ENCODE measurements around the gene PHYH.
"Not testable (repeated sequence)": the region's sequence is repeated elsewhere in the genome, so short reads cannot be mapped to it uniquely, and the experiment has no call there.

PHYH gene

DNA sequence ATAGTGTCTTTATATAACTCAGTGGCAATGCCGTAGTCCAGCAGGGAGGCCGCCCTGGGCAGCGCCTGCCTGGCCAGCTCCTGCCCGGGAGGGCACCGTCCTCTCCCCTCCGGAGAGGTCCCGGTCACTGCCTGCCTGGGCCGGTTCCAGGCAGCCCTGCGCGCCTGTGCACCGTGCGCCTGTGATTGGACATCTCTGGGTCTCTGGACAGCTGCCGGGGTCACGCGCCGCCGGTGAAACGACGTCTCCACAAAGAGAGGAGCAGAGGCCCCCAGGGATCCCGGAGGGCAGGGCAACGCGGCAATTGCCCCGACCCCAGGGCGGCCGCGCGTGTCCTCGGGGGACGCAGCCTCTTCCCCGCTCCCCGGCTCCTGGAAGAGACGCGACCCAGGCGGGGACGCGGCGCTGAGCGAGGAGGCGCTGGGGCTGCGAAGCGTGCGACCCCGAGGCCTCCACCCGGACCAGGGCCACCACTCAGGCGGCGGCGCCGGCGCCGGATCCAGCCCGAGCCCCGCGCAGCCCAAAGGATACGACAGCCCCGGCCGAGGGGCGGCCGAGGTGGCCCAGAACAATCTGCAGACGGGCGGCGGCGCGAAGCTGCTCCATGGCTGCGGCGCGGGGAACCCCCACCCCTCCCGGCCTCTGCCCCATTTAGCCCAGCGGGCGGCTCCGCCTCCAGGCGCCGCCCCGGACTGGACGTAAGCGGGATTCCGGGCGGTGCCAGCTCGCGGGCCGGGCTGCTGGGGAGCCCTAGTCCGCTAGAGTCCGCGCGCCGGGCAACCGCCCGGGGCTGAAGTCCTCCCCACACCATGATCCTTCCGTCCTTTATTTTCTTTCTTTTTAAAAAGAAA, at the start of gene PHYH:
Gene PHYH (minus strand): TSS at position 628 of the 851 bp plus-strand sequence. CDS start 22 bp downstream, at position 606.
- peak; percentile 42 for DNase-seq (ENCODE audit: low read depth)

DNA sequence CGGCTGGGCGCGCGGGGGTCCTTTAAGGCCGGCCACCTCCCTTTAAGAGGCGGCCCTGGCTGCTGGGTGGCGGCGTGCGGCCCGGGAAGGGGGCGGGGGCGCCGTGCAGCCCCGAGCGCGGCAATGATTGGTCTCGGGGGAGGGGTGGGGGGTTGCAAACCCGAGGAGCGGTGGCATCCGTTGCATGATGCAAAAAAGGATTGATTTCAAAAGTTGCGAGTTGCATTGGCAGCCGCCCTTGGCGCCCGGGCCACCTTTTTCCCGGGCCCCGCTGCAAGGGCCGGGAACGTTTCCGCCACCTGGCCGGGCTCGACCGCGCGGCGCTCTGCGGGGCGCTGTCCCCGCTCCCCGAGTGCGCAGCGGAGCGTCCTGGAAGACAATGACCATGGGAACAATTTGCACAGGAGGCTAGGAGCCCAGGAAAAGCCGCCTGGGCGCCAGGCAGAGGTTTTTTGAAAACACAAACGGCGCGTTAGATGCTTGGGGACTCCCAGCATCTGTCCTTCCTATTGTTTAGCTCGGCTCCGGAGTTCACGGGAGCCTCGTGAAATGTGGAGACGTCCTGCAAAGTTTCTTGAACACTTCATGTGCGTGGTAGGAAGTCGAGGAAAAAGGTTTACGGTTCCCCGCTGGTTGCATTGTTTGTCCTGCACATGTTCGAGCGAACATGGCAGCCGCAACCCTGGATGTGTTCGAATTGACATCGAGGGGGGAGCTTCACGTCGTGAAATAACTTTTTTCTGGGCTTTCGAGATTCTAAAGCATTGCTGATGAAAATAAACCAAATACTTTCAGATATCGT, 48.6 kb upstream of the PHYH start, which contains the start of gene SEPHS1:
Gene SEPHS1 (minus strand): TSS at position 78 of the 802 bp plus-strand sequence. CDS start 3,343 bp downstream, outside the sequence.
- DNase-seq (ENCODE audit: low read depth) = peak; percentile 63

DNA sequence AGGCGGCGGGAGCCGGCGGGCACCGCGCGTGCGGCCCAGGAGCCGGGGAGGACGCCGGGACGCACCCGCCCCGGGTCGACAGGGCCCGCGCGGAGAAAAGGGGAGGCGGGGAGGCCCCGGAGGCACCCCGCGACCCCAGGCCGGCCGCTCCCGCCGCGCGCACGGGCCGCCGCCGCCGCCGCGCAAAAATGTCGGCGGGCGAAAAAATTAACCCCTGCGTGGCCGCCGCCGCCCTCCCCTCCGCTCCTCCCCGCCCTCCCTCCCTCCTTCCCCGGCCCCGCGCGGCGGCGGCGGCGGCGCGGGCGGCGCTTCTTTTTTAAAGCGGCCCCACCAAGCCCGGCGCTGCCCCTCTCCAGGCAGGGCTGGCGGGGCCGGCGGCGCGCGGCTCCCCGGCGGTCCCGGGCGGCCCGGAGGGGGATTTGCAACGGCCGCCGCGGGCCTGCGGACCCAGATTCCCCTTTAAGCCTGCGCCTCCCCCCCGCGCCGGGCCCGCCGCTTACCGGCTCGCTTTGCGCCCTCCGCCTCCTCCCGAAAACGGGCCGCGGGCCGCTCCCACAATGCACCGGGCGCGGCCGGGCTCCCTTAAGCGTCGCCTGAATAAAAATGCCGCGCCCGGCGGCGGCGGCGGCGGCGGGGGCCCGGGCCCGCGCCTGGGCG, 47.8 kb upstream of the PHYH start:
- peak; percentile 56 for DNase-seq (ENCODE audit: low read depth)

DNA sequence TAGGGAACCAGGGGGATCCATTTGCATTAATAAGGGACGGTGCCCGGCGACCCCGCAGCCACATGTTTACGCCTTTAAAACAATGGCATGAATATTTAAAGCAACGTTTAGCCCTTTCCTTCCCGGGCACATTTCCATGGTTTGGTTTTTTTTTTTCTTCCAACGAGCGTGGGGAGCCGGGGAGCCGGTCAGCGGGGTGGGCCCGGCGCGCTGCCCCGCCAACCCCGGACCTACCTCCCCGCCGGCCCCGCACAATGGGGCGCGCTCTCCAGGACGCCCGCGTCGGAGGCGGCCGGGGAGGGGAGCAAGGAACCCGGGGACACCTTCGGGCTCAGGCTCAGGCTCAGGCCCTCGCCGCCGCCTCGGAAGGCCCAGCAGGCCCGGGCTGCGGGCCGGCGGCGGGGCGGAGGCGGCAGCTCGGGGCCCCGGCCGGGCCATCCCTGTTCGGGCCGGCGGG, 47.2 kb upstream of the PHYH start:
- DNase-seq (ENCODE audit: low read depth) = no peak

DNA sequence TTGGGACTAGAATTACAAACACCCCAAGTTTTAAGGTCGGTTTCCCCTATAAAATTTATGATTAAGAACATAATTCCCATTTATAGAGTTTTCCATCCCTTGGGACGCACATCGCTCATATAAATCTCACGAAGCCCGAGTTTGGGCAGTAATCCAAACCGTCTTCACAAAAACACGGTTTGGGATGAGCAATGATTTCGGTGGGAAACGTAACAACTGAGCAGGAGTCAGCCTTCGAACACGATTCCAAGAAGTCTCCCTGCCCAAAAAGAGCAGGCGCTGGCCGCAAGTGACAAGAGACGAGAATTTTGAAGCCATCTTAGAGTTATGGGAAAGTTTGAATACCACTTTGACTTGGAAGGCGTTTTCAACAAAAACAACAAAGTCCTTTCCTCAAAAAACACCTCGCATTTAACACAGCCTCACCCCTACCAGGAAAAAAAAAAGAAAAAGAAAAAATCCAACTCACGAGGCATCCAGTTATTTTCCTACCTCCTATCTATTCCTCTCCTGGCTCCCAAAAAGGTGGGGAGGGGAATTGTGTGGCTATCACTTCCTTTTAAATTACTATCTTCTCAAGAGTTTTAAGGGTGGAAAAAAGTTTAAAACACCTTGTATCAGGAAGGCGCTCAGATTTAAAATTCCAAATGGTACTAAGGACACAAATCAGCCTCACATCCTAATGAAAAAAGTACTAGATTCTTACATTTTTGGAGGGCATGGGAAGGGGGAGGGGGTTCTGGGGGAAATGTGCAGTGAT, 46.6 kb upstream of the PHYH start:
- DNase-seq (ENCODE audit: low read depth) = no peak

DNA sequence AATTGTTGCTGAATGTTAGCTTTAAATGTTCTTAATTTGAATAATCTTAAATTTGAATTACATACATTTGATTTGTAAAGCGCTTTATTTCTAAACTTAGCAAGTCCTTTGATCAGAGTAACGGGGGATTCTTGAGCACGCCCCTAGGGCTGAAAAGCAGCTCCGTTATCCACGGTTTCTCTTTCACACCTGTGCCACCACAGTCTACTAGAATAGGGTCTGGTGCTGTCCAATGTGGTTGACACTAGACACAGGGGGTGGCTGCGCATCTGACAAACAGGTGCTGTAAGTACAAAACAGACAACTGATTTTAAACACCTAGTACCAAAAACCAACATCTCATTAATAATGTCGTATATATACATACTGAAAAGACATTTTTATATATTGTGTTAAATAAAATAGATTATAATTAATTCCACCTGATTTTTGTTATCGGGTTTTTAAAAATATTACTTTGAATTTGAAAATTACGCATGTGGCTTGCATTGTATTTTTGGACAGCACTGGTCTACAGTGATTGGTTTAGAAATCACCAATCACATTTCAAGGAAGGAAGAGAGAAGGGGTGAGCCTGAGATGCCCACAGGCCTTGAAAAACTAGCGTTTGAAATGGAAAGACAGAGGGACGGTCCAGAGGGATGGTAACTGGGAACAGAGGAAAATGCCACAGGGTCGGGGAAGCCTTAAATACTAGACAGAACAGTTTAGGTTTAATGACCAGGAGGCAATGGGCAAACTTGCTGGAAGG, 40.9 kb upstream of the PHYH start:
- no peak for DNase-seq (ENCODE audit: low read depth)

DNA sequence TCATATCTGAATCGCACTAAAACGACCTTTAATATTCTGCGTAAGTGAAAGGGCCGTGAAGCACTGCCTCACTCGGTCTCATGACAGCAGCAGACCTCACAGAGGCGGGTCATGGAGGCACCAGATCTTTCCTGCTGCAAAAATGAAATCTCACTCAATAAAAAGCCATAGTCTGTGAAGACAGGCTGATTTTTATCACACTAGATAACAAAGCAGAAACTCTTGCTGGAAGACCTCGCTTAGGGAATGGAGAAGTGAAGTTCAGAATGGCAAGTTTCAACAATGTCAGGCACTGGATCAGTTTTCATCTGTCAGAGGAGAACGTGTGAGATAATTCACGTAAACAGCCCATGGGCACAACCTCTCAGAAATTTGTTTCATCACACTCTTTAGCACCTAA, 40.2 kb upstream of the PHYH start:
- DNase-seq (ENCODE audit: low read depth) = no peak

DNA sequence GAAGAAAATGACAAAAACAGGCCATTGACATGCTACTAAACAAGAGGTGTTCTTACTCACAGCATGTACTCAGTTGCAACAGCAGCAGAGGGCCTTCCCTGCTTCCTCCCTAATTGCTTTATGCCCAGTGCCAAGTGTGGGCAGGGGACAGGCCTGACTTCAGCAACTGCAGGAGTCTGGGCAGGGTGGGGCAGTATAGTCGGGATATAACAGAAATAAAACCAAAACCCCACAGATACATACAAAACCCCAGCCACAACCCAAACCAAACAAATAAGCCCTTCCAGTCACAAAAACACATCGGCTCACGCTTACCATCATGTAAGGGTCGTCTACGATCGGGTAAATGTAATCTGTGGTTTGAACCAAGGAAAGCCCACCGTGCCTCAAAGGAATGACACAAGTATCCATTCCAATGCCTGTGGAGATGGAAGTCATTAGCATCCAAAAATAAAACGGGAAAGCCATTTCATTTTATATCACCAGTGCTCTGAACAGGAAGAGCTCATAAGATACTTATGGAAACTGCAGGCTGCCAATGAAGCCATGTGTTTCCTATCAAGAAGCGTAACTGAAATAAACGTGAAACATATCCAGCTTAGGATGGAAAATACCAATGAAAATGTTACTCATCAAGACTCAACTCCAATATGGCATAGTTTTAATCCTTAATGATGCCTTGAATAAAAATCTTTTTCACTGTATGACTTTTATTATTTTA, 38.7 kb upstream of the PHYH start:
- DNase-seq (ENCODE audit: low read depth) = no peak

DNA sequence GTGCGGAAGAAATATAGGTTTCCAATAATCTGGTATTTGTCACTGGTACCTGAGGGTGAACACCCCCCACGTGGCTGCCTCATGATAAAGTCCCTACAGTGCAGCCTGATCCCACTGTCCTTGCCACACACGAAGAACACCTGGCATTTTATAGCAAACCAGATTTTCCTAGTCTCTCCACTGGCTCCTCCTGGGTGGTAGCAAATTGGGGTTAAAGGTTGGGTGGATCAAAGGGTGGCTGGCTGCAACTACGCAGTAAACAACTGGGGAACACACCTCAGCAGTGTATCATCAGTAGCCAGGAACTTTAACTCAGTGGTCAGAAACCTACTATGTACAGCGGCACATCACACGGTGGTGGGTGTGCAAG, 37.9 kb upstream of the PHYH start:
- no peak for DNase-seq (ENCODE audit: low read depth)

DNA sequence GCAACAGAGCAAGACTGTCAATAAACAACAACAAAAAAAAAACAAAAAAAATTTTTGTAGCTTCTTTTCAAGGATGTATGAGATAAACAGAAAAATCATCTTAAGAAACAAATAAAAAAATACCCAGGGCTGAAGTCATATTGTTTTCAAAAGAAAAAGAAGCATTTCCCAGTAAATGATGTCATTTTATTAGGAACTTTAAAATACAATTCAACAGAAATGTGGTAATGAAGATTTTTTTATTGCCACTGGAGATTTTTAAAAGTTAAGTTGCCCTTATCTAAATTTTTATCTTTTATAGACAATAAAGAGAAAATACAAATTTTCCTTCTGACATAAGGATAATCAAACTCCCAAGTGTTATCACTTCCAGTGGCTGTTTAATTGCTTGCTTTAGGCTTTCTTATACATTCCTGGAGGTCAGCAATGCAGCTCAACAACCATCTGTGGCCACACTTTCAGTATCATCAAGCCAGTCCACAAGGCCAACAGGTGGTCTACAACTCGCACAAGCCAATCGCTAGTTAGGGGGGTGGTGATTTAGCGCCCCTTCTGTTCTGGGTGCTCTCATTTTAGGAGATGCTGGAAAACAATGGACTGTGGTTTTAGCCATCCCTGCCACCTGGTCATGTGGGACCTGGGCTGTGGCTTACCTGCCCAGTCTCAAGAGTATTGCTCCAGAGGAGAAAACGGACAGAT, 37.4 kb upstream of the PHYH start:
- no peak for DNase-seq (ENCODE audit: low read depth)

DNA sequence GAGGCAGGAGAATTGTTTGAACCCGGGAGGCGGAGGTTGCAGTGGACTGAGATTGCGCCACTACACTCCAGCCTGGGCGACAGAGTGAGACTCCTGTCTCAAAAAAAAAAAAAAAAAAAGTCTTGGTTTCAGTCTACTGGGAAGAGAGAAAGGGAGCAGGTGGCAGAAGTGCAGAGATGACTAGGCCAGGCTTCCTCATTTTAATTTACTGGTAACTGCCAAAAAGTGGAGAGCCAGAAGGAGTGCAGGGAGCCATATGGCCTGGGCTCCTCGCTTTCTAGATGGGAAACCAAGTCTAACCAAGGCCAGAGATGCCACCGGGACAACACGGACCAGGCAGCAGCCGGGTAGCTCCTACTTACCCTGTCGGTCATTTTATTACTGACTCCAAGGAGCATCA, 36.0 kb upstream of the PHYH start:
- no peak for DNase-seq (ENCODE audit: low read depth)

DNA sequence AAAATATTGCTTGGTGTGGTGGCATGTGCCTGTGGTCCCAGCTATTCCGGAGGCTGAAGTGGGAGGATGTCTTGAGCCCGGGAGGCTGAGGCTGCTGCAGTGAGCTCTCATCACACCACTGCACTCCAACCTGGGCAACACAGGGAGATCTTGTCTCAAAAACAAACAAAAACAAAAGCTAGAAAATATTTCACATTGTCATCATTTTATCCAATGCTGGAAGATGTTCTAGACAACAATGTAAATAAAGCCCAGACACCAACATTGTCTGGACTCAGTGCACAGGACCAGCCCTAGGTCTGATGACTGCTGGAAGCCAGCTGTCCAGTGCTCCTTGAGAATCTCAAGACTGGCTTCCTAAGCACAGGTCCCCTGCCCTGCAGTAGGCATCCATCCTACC, 34.7 kb upstream of the PHYH start:
- no peak for DNase-seq (ENCODE audit: low read depth)

DNA sequence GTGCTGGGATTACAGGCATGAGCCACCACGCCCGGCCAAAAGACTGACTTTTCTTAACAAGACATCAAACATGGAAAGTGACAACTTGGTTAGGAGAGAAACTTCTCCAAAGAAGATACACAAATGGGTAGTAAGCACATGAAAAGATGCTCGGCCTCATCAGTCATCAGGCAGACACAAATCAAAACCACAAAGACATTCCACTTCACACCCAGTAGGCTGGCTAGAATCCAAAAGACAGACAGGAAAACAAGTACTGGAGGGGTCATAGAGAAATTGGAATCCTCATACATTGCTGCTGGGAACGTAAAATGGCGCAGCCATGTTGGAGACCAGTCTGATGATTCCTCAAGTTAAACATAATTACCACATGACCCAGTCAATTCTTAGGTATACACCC, 31.8 kb upstream of the PHYH start:
- DNase-seq (ENCODE audit: low read depth) = no peak

DNA sequence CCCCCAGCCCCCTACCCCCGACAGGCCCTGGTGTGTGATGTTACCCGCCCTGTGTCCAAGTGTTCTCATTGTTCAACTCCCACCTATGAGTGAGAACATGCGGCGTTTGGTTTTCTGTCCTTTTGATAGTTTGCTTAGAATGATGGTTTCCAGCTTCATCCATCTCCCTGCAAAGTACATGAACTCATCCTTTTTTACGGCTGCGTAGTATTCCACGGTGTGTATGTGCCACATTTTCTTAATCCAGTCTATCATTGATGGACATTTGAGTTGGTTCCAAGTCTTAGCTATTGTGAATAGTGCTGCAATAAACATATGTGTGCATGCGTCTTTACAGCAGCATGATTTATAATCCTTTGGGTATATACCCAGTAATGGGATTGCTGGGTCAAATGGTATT, 31.1 kb upstream of the PHYH start:
- DNase-seq (ENCODE audit: low read depth) = not testable (repeated sequence)

DNA sequence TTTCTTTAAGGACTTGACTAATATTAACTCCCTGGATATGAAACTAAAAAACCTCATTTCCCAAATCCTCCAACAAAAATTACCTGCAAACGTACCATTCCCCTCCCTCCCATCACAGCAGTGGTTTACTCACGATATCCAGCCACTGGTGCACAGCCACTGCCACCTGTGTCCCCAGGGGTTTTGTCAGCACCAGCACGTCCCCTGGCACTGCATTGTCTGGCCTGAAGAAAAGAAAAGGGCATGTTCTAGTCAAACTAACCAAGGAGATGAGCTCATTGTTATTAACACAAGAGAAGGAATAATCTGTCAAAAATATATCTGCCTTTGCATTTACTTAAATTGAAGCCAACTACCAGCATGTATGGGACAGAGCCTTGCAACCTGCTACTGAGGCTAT, 29.7 kb upstream of the PHYH start:
- no peak for DNase-seq (ENCODE audit: low read depth)

DNA sequence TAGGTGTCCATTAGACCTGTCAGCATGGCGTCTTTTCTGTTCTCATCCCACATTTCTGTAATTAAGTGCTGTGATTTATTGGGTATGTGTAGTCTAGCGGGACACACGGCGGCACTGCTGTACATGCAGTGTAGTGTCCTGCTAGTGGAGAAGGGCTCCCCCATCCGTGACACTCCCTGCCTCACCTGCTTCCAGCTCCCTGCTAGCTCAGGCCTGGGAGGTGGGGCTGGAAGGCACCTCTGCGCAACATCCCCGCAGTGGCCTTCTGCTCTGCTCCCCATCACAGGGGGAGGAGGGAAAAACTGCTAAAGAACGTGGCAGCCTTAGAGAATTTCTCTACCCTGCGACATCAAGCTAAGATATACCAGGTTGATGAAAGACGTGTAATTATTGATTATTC, 28.7 kb upstream of the PHYH start:
- DNase-seq (ENCODE audit: low read depth) = no peak

DNA sequence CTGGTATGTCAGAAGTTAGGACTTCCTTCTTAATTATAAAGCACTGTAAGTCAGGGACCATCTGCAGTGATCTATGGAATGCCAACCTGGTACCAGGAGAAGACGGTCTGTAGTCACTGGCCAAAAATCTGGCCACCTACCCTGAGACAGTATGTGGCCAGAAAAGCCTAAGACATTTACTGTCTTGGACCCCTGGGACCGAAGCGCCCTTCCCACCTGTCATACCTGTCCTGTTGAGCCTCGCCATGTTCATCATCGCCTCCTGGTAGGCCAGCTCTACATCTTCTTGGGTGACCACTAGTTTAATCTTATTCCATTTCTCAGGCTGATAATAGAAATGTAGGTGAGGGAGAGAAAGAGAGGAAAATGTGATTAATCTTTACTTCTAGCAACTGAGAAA, 28.3 kb upstream of the PHYH start:
- no peak for DNase-seq (ENCODE audit: low read depth)

DNA sequence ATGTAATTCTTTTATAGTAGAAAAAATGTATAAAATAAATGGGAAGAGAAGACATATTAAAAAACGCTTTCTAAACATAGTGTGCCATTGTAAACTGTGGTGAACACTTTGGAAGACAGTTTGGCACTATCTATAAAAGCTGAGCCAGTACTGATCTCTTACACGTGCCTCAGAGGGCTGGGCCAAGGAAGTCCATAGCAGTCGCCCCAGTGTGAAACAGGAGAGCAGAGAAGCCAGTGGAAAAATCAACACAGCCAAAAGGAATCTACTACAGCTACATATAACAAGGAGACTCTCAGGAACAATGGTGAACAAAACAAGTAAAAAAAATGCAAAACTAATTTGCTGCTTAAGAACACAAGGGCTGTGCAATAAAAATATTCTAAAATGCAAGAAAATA, 27.7 kb upstream of the PHYH start:
- DNase-seq (ENCODE audit: low read depth) = no peak

DNA sequence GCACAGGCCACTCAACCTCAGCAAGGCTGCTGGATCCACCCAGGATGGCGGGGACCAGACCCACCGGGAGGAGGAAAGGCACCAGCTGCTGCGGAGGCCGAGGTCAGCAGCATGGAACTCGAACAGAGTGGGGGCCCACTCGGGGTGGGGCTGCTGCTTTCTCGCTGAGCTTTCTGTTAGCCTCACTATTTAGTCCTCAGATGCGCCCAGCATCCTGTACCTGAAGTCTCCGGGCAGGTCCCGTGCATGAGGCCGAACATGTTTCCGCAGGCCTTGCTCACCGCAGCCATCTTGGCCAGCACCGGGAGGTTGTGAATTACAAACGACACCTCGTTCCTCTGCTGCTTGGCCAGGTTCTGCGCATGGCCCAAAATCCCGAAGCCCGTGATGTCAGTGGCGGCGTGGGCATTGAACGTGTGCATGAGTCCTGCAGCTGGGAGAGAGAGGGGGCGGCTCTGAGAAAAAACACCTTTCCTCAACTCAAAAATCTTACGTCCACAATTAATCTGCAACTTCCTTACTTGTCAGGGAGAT, 22.8 kb upstream of the PHYH start:
- no peak for DNase-seq (ENCODE audit: low read depth)

DNA sequence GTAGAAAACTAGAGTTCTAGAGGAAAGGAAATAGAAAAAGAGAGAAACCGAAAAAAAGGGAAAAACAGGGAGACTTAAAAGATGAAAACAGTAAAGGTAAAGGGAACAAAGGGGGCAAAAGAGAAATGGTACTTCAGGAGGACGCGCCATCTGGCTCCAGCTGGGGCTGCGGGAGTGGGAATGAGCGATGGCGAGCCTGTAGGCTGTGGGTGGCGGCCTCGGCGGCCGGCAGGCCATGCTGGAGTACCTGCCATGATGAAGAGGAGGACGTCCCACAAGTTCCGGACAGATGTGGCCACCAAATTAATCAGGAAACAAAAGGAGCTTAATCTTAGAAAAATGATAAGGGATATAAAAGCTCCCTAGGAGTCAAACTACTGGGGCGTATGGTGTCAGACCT, 21.7 kb upstream of the PHYH start:
- no peak for DNase-seq (ENCODE audit: low read depth)

Measured in stimulated activated CD8-positive, alpha-beta memory T cell treated with anti-CD3 and anti-CD28 coated beads, Interleukin-7, amount 100 ng/mL, for 24 hours (primary cell).